Keratinocyte (primary cell): ENCODE measurements around the gene FLNC. TPM values are rescaled to one million over a fixed set of nuclear protein-coding genes. Genes with fewer than 3 reads are reported as not detected.

Source experiments
- DNase-seq: peaks from one replicate; pipeline ENCODE4 v3.0.0-alpha.2; 2011; ENCODE audit warnings: low read depth, missing footprints, low spot score
- FAIRE-seq: peaks from 2 replicates; lab custom pipeline; 2011; peaks lifted over from hg19 to GRCh38; lab: Jason Lieb, UNC
- H2AFZ ChIP-seq: 2 replicates; pipeline ENCODE4 v1.6.0; 2012; ENCODE audit warnings: low read length, control low read depth, inconsistent platforms; ENCODE audit not compliant: control insufficient read depth
- H3K27ac ChIP-seq: 2 replicates; pipeline ENCODE4 v1.5.1; 2011; ENCODE audit warnings: low read length; ENCODE audit not compliant: control insufficient read depth, insufficient read depth
- H3K27me3 ChIP-seq: 3 replicates; pipeline ENCODE4 v1.6.0; 2011; ENCODE audit warnings: low read length; ENCODE audit not compliant: control insufficient read depth, insufficient read depth; ENCODE audit errors: extremely low read depth
- H3K36me3 ChIP-seq, 2 experiments: 2 replicates in 1 of 2; 3 replicates in 1 of 2; pipeline ENCODE4 v1.5.1; 2011; ENCODE audit warnings: low read length in 2 of 2, mild to moderate bottlenecking in 1 of 2; ENCODE audit not compliant: control insufficient read depth in 2 of 2, insufficient read depth in 2 of 2; ENCODE audit errors: extremely low read depth in 1 of 2
- H3K4me1 ChIP-seq: 3 replicates; pipeline ENCODE4 v1.5.1; 2011; ENCODE audit warnings: low read length; ENCODE audit not compliant: control insufficient read depth, insufficient read depth; ENCODE audit errors: extremely low read depth
- H3K4me2 ChIP-seq: 3 replicates; pipeline ENCODE4 v1.6.0; 2011; ENCODE audit warnings: low read depth, low read length; ENCODE audit not compliant: control insufficient read depth, insufficient read depth; ENCODE audit errors: extremely low read depth
- H3K4me3 ChIP-seq, 3 experiments: fragments of 200-600 bp in 1 of 3; sonication (generic) in 1 of 3; 2 replicates in 2 of 3; 3 replicates in 1 of 3; pipeline ENCODE4 v1.5.1; 2011 to 2016; ENCODE audit warnings: low read length in 3 of 3, mild to moderate bottlenecking in 3 of 3, control low read depth in 2 of 3, inconsistent platforms in 1 of 3, low read depth in 1 of 3, mixed read lengths in 1 of 3, mixed run types in 1 of 3, moderate library complexity in 1 of 3; ENCODE audit not compliant: control insufficient read depth in 2 of 3, insufficient read depth in 2 of 3; ENCODE audit errors: extremely low read depth in 1 of 3
- H3K79me2 ChIP-seq: 2 replicates; pipeline ENCODE4 v1.6.0; 2012; ENCODE audit warnings: low read length; ENCODE audit not compliant: control insufficient read depth, insufficient read depth
- H3K9ac ChIP-seq: 3 replicates; pipeline ENCODE4 v1.6.0; 2011; ENCODE audit warnings: low read length; ENCODE audit not compliant: control insufficient read depth, insufficient read depth; ENCODE audit errors: extremely low read depth
- H3K9me1 ChIP-seq: 3 replicates; pipeline ENCODE4 v1.6.0; 2011; ENCODE audit warnings: low read length; ENCODE audit not compliant: control insufficient read depth, insufficient read depth; ENCODE audit errors: extremely low read depth
- H3K9me3 ChIP-seq: 2 replicates; pipeline ENCODE4 v1.5.1; 2012; ENCODE audit warnings: low read depth, low read length; ENCODE audit not compliant: control insufficient read depth
- H4K20me1 ChIP-seq: 3 replicates; pipeline ENCODE4 v1.6.0; 2011; ENCODE audit warnings: low read length; ENCODE audit not compliant: control insufficient read depth, insufficient read depth; ENCODE audit errors: extremely low read depth
- EZH2 ChIP-seq: IDR thresholded peaks from one replicate; pipeline ENCODE4 v1.6.1; 2012; ENCODE audit warnings: inconsistent platforms, mild to moderate bottlenecking, low read length, moderate library complexity
- dilution Hi-C: fragments of 300-500 bp; cut with MboI; formaldehyde crosslinking; loops from one replicate; pipeline ENCODE4 v1.7.0; 2020; ENCODE audit warnings: low sequenced_read_pairs; ENCODE audit not compliant: extremely low pct_ligation_motif_present
- polyA plus RNA-seq, 5 experiments: library from polyadenylated mRNA; depleted of rRNA in 3 of 5; stranded (reverse) in 3 of 5; stranded (forward) in 1 of 5; unstranded in 1 of 5; fragments of >200 nt; gene quantifications; 1 replicate in 1 of 5; 2 replicates in 3 of 5; 3 replicates in 1 of 5; pipeline versions ENCODE4 v1.2.1 to v1.2.3, GENCODE V29; 2011 to 2012; ENCODE audit warnings: missing spikeins in 2 of 5, low read depth in 1 of 5, low replicate concordance in 1 of 5
- TF ChIP-seq, protein P1 (sequence below), 3 experiments: IDR thresholded peaks in 1 of 3; conservative IDR thresholded peaks in 1 of 3; optimal IDR thresholded peaks in 1 of 3; 2 replicates in 2 of 3; 3 replicates in 1 of 3; pipeline versions ENCODE3 to v1.5.1; 2011; ENCODE audit warnings: low read length in 3 of 3, mild to moderate bottlenecking in 3 of 3, moderate library complexity in 2 of 3, control low read depth in 1 of 3, inconsistent platforms in 1 of 3; ENCODE audit not compliant: insufficient read depth in 2 of 3; ENCODE audit errors: extremely low read depth in 1 of 3

FLNC gene
- polyA plus RNA-seq, 1 donor (not counting 4 experiments of a cell fraction or from before 2014, with no cell fraction given) = 0.03 TPM

DNA sequence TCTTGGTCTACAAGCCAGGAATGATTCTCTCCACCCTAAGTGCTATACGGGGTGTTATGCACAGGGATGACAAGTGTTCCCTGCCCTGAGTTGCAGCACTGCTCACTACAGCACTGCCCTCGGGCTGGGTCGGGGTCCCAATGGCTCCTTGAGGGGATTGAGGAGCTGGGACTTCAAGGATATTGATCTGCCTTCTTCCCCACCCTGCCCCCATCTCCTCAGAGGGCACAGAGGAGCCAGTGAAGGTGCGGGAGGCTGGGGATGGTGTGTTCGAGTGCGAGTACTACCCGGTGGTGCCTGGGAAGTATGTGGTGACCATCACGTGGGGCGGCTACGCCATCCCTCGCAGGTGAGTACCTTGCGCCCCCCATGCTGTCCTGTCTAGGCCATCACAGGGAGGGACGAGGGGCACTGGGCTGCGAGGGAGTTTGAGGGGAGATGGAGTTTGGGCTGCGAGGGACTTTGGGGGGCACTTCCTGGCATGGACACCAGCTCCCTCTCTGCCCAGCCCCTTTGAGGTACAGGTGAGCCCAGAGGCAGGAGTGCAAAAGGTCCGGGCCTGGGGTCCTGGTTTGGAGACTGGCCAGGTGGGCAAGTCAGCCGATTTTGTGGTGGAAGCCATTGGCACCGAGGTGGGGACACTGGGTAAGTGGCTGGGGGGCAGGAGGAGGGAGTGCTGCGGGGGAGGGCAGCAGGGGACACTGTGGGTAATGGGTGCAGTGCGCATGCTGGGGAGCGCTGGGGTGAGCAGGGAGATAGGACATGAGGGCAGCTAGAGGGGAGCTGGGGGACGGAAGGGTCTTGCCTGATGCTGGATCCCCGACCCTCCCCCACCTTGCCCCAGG is 10.3 kb downstream of the FLNC start:
- dilution Hi-C loops = no loop called here
- Histone ChIP-seq H3K36me3 (no peaks in the 10 kb centered on the region), H3K9me1 (no peaks in the 10 kb centered on the region), H3K79me2 (no peaks in the 10 kb centered on the region), H3K27ac (no peak overlapping the region), H3K27me3 (no peaks in the 10 kb centered on the region), H3K9me3 (no peaks in the 10 kb centered on the region), H3K9ac (no peak overlapping the region), H3K4me2 (no peak overlapping the region), H3K4me3 (no peak overlapping the region), H4K20me1 (no peaks in the 10 kb centered on the region), H3K4me1 (no peaks in the 10 kb centered on the region), H2AFZ (no peak overlapping the region)
- TF ChIP-seq, protein P1, sequence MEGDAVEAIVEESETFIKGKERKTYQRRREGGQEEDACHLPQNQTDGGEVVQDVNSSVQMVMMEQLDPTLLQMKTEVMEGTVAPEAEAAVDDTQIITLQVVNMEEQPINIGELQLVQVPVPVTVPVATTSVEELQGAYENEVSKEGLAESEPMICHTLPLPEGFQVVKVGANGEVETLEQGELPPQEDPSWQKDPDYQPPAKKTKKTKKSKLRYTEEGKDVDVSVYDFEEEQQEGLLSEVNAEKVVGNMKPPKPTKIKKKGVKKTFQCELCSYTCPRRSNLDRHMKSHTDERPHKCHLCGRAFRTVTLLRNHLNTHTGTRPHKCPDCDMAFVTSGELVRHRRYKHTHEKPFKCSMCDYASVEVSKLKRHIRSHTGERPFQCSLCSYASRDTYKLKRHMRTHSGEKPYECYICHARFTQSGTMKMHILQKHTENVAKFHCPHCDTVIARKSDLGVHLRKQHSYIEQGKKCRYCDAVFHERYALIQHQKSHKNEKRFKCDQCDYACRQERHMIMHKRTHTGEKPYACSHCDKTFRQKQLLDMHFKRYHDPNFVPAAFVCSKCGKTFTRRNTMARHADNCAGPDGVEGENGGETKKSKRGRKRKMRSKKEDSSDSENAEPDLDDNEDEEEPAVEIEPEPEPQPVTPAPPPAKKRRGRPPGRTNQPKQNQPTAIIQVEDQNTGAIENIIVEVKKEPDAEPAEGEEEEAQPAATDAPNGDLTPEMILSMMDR (optimal IDR thresholded peaks at IDR 0.05 in 1 of 3, IDR thresholded peaks at IDR 0.05 in 1 of 3, conservative IDR thresholded peaks at IDR 0.05 in 1 of 3; ENCODE audit: extremely low read depth in 1 of 3, insufficient read depth in 2 of 3, low read length in 3 of 3) = no peak
- no peak for TF ChIP-seq EZH2
- no peak for FAIRE-seq
- no peak for DNase-seq

DNA sequence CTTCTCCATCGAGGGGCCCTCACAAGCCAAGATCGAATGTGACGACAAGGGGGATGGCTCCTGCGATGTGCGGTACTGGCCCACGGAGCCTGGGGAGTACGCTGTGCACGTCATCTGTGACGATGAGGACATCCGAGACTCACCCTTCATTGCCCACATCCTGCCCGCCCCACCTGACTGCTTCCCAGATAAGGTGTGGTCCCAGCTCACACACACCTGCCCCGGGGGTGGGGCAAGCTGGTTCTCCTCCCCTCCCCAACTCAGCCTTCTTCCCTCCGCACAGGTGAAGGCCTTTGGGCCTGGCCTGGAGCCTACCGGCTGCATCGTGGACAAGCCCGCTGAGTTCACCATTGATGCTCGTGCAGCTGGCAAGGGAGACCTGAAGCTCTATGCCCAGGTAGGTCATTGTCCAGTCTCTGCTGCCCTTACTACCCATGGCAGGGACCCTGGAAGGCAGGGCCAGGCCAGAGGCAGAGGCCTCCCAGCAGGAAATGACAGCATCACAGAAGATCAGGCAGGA is 11.0 kb downstream of the FLNC start:
- Histone ChIP-seq H2AFZ (no peak overlapping the region), H3K27ac (no peak overlapping the region), H3K4me2 (no peak overlapping the region), H3K4me3 (no peak overlapping the region), H3K79me2 (no peaks in the 10 kb centered on the region), H3K9me3 (no peaks in the 10 kb centered on the region), H3K27me3 (no peaks in the 10 kb centered on the region), H3K4me1 (no peaks in the 10 kb centered on the region), H3K36me3 (no peaks in the 10 kb centered on the region), H3K9ac (no peak overlapping the region), H4K20me1 (no peaks in the 10 kb centered on the region), H3K9me1 (no peaks in the 10 kb centered on the region)
- dilution Hi-C loops = no loop called here
- no peak for DNase-seq
- TF ChIP-seq, protein P1 (optimal IDR thresholded peaks at IDR 0.05 in 1 of 3, IDR thresholded peaks at IDR 0.05 in 1 of 3, conservative IDR thresholded peaks at IDR 0.05 in 1 of 3; ENCODE audit: extremely low read depth in 1 of 3, insufficient read depth in 2 of 3, low read length in 3 of 3) = no peak
- TF ChIP-seq EZH2 = no peak
- FAIRE-seq = no peak
